HL-60 (cell line): Measurements from ENCODE around the gene TPRA1.
"Not testable (repeated sequence)": the region's sequence is repeated elsewhere in the genome, so short reads cannot be mapped to it uniquely, and the experiment has no call there.

Experiments
- DNase-seq, 2 experiments: peaks; one replicate each; pipeline ENCODE4 v3.0.0-alpha.2; 2010 to 2020; ENCODE audit warnings: low read depth in 1 of 2, low spot score in 1 of 2
- H3K27ac ChIP-seq: fragments of 250-450 bp; sonication (Bioruptor Pico); replicated peaks from 2 replicates; pipeline ENCODE4 v1.5.1; 2020; ENCODE audit warnings: mild to moderate bottlenecking, moderate library complexity
- H3K27me3 ChIP-seq: fragments of 250-450 bp; sonication (Bioruptor Pico); 2 replicates; pipeline ENCODE4 v1.5.1; 2021; ENCODE audit warnings: mild to moderate bottlenecking, moderate library complexity; ENCODE audit not compliant: insufficient read depth, poor library complexity, severe bottlenecking
- H3K4me3 ChIP-seq: replicated peaks from 2 replicates; pipeline ENCODE4 v1.5.1; 2011; ENCODE audit warnings: mild to moderate bottlenecking, control low read depth, low read length; ENCODE audit not compliant: insufficient read depth
- CTCF ChIP-seq: IDR thresholded peaks from one replicate; pipeline ENCODE4 v1.5.1; 2011; ENCODE audit warnings: low read length, control low read depth, inconsistent platforms; ENCODE audit not compliant: insufficient read depth
- GABPA ChIP-seq: IDR thresholded peaks from 2 replicates; pipeline ENCODE4 v1.6.1; 2012; ENCODE audit warnings: low read depth
- POLR2AphosphoS5 ChIP-seq: IDR thresholded peaks from 2 replicates; pipeline ENCODE4 v1.6.1; 2012; ENCODE audit warnings: low read depth
- REST ChIP-seq: IDR thresholded peaks from 2 replicates; pipeline ENCODE4 v1.6.1; 2012; ENCODE audit warnings: low read depth; ENCODE audit not compliant: insufficient replicate concordance
- SPI1 ChIP-seq: IDR thresholded peaks from 2 replicates; pipeline ENCODE4 v1.6.1; 2012; ENCODE audit warnings: low read depth, mild to moderate bottlenecking, borderline replicate concordance

TPRA1 gene

GRCh38 chr3:127531821-127532220, 58.7 kb downstream of the TPRA1 start:
- H3K27ac ChIP-seq: no peak overlapping the region
- no peak for DNase-seq
- peaks cover 5% of the 10 kb centered on the region for H3K27me3 ChIP-seq
- H3K4me3 ChIP-seq: no peak overlapping the region
- TF ChIP-seq CTCF (no peak), POLR2AphosphoS5 (no peak), SPI1 (no peak), REST (no peak), GABPA (no peak)

- DNase-seq: not testable (repeated sequence)
Measured at GRCh38 chr3:127530863-127531262, 59.7 kb downstream of the TPRA1 start.

DNA sequence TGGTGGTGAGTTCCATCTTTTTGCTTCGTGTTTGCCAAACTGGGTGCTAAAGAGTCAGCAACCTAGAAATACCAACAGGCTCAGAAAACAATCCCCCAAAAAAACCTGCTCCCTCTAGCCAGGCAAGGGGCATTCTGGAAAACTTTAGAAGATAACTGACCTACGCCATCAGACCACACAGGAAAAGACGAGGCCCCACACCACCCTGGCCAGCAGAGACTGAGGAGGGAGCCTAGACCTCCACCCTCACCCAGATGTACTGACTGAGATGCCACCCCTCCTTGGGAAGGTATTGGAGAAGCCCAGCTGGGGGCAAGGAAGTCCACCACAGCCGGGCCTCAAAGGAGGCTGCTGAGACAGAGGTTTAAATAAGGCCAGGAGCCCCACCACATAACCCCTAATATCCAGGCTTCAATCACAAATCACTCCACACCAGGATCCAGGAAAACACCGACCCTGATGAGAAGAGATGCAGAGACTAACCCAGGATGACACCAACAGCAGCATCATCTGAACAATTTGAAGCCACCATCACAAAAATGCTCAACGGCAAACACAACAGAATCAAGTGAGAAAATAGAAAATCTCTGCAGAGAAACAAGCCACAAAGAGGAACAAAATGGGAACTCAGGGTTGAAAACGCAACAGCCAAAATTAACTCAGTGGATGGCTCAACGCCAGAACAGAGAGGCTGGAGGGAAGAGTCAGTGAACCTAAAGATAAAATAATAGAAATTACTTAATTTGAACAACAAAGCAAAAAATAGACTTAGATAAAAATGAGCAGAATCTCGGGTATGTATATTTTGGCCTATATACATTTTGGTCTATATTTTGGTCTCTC, 61.0 kb downstream of the TPRA1 start:
- DNase-seq: no peak
- H3K27ac ChIP-seq: no peak overlapping the region
- H3K27me3 ChIP-seq: peaks cover 5% of the 10 kb centered on the region
- TF ChIP-seq SPI1 (no peak), CTCF (no peak), REST (no peak), GABPA (no peak), POLR2AphosphoS5 (no peak)
- no peak overlapping the region for H3K4me3 ChIP-seq

More at GRCh38 chr3:127530863-127531262, 59.7 kb downstream of the TPRA1 start:
- H3K27me3 ChIP-seq, H3K27ac ChIP-seq, H3K4me3 ChIP-seq: not testable (repeated sequence)

DNA sequence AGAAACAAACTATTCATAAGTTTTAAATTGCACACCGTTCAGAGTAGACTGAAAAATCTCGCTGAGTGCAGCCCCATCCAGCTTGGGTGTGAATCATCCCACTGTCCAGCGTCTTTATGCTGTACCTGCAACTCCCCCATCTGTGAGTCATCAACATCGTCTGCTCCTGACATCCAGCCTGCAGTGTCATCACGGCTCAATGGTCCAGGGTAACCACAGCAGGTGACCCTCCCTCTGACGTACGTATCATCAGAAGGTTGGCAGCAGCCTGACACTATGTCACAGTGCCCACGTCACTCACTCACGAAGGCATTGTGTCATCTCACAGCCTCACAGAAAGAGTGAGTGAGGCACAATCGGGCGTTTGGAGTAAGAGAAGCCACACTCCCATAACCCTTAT, 65.2 kb downstream of the TPRA1 start:
- TF ChIP-seq REST: no peak
- H3K27ac ChIP-seq: no peak overlapping the region
- H3K27me3 ChIP-seq: peaks cover 5% of the 10 kb centered on the region
- H3K4me3 ChIP-seq: no peak overlapping the region
- no peak for DNase-seq
